M059J (cell line): Measurements from ENCODE around the gene LDLRAD4. TPM values are rescaled to one million over a fixed set of nuclear protein-coding genes. Genes with fewer than 3 reads are reported as not detected.
A peak's percentile ranks its signal among the peaks of the same experiment; 100 is the strongest.

Source experiments
- DNase-seq: peaks from one replicate; pipeline ENCODE4 v3.0.0-alpha.2; 2012; ENCODE audit warnings: low read depth
- total RNA-seq: library from RNA; depleted of rRNA; stranded (reverse); fragments of >200 nt; shearing (Covaris generic); gene quantifications from 2 replicates; pipeline ENCODE4 v1.2.3, GENCODE V29; 2014

Gene LDLRAD4
- total RNA-seq, 1 experiment from 2014 or later = 1.9 TPM

GRCh38 chr18:13369756-13370510, 151.4 kb downstream of the LDLRAD4 start:
- DNase-seq = peak; percentile 56

- no peak for DNase-seq
Observed at GRCh38 chr18:13370995-13371625, 152.6 kb downstream of the LDLRAD4 start.

- no peak for DNase-seq
Observed at GRCh38 chr18:13371689-13372418, 153.3 kb downstream of the LDLRAD4 start.

- no peak for DNase-seq
Observed at GRCh38 chr18:13372531-13372951, 154.0 kb downstream of the LDLRAD4 start.

GRCh38 chr18:13374096-13374467, 155.5 kb downstream of the LDLRAD4 start:
- DNase-seq = no peak

GRCh38 chr18:13374468-13375301, 156.1 kb downstream of the LDLRAD4 start:
- DNase-seq = peak; percentile 54

- peak; percentile 90 for DNase-seq
Observed at GRCh38 chr18:13375302-13376255, 157.0 kb downstream of the LDLRAD4 start.

- no peak for DNase-seq
Observed at GRCh38 chr18:13376298-13376840, 157.8 kb downstream of the LDLRAD4 start.

GRCh38 chr18:13376841-13377351, 158.3 kb downstream of the LDLRAD4 start:
- DNase-seq = no peak

GRCh38 chr18:13377496-13377895, 158.9 kb downstream of the LDLRAD4 start:
- DNase-seq = peak; percentile 58

GRCh38 chr18:13378150-13378549, 159.6 kb downstream of the LDLRAD4 start:
- no peak for DNase-seq

- no peak for DNase-seq
Observed at GRCh38 chr18:13379062-13379865, 160.7 kb downstream of the LDLRAD4 start.

- peak; percentile 35 for DNase-seq
Observed at GRCh38 chr18:13379930-13380690, 161.6 kb downstream of the LDLRAD4 start.

- no peak for DNase-seq
Observed at GRCh38 chr18:13380691-13381070, 162.1 kb downstream of the LDLRAD4 start.

GRCh38 chr18:13381331-13381730, 162.8 kb downstream of the LDLRAD4 start:
- DNase-seq = no peak

GRCh38 chr18:13381944-13382365, 163.4 kb downstream of the LDLRAD4 start:
- peak; percentile 73 for DNase-seq

GRCh38 chr18:13382366-13382953, 163.9 kb downstream of the LDLRAD4 start:
- peak; percentile 69 for DNase-seq
